Stimulated activated naive B cell treated with anti-CD40 and anti-IgM and Interleukin-4, amounts not matched to agents 10 μg/mL and 1 μg/mL and 100 μg/mL, for 72 hours (primary cell): ENCODE results near the gene SRD5A1.
A peak's percentile ranks its signal among the peaks of the same experiment; 100 is the strongest.

Experiments
- ATAC-seq, 2 donors: fragments of 150-1000 bp; cut with Tn5 transposase; replicated peaks; 2 replicates each; pipeline ENCODE4 v1.10.0; 2021; ENCODE audit warnings: moderate library complexity in 1 of 2
- DNase-seq: peaks from one replicate; pipeline ENCODE4 v3.0.0; 2021
- H3K27ac Mint-ChIP-seq: one replicate; pipeline ENCODE4 v1.8.0; 2022; ENCODE audit warnings: mild to moderate bottlenecking, mixed read lengths
- H3K27me3 Mint-ChIP-seq, 2 donors: one replicate each; pipeline ENCODE4 v1.8.0; 2022; ENCODE audit warnings: mixed read lengths in 2 of 2
- H3K36me3 Mint-ChIP-seq, 2 donors: one replicate each; pipeline ENCODE4 v1.8.0; 2022; ENCODE audit warnings: mixed read lengths in 2 of 2, mild to moderate bottlenecking in 1 of 2
- H3K4me1 Mint-ChIP-seq, 2 donors: one replicate each; pipeline ENCODE4 v1.8.0; 2022; ENCODE audit warnings: mixed read lengths in 2 of 2, mild to moderate bottlenecking in 1 of 2
- H3K4me3 Mint-ChIP-seq, 2 donors: one replicate each; pipeline ENCODE4 v1.8.0; 2022; ENCODE audit warnings: mild to moderate bottlenecking in 2 of 2, mixed read lengths in 2 of 2, moderate library complexity in 1 of 2
- H3K9me3 Mint-ChIP-seq, 2 donors: one replicate each; pipeline ENCODE4 v1.8.0; 2022; ENCODE audit warnings: mixed read lengths in 2 of 2, mild to moderate bottlenecking in 1 of 2

Gene SRD5A1

GRCh38 chr5:6615034-6615815, 18.0 kb upstream of the SRD5A1 start:
- no peak for DNase-seq
- Mint-ChIP-seq H3K4me3 (no peak overlapping the region), H3K27ac (no peak overlapping the region), H3K4me1 (peaks cover 16 to 27% of the 10 kb centered on the region in 2 donors), H3K27me3 (no peaks in the 10 kb centered on the region), H3K36me3 (peaks cover 53 to 70% of the 10 kb centered on the region in 2 donors), H3K9me3 (no peaks in the 10 kb centered on the region)
- ATAC-seq, result no peak

- Mint-ChIP-seq H3K36me3 (peaks cover 55 to 72% of the 10 kb centered on the region in 2 donors), H3K4me3 (no peak overlapping the region), H3K4me1 (peaks cover 14 to 27% of the 10 kb centered on the region in 2 donors), H3K27me3 (no peaks in the 10 kb centered on the region), H3K27ac (no peak overlapping the region), H3K9me3 (no peaks in the 10 kb centered on the region)
- no peak for DNase-seq
- no peak for ATAC-seq
Measured at GRCh38 chr5:6616632-6617031, 16.6 kb upstream of the SRD5A1 start.

- Mint-ChIP-seq H3K27ac (no peak overlapping the region), H3K36me3 (peaks cover 59 to 68% of the 10 kb centered on the region in 2 donors), H3K4me1 (peaks cover 4 to 10% of the 10 kb centered on the region in 2 donors)
Measured at GRCh38 chr5:6623228-6623627, 10.0 kb upstream of the SRD5A1 start.

GRCh38 chr5:6623941-6624340, 9.3 kb upstream of the SRD5A1 start:
- H3K4me1 Mint-ChIP-seq, result peaks cover 5 to 10% of the 10 kb centered on the region in 2 donors
- H3K9me3 Mint-ChIP-seq, result peaks cover 8 to 10% of the 10 kb centered on the region in 2 donors
- H3K27me3 Mint-ChIP-seq, result no peaks in the 10 kb centered on the region
- DNase-seq (no peak), ATAC-seq (no peak)
- no peak overlapping the region for H3K27ac Mint-ChIP-seq
- peaks cover 57 to 64% of the 10 kb centered on the region in 2 donors for H3K36me3 Mint-ChIP-seq
- H3K4me3 Mint-ChIP-seq, result no peak overlapping the region

More at GRCh38 chr5:6623228-6623627, 10.0 kb upstream of the SRD5A1 start:
- ATAC-seq (no peak), DNase-seq (no peak)
- Mint-ChIP-seq H3K9me3 (peaks cover 8 to 10% of the 10 kb centered on the region in 2 donors), H3K4me3 (no peak overlapping the region), H3K27me3 (no peaks in the 10 kb centered on the region)

GRCh38 chr5:6626508-6626907, 6.7 kb upstream of the SRD5A1 start:
- Mint-ChIP-seq H3K36me3 (peaks cover 57 to 74% of the 10 kb centered on the region in 2 donors), H3K27me3 (no peaks in the 10 kb centered on the region), H3K9me3 (peaks cover 8 to 10% of the 10 kb centered on the region in 2 donors), H3K4me3 (no peak overlapping the region), H3K27ac (no peak overlapping the region), H3K4me1 (peaks cover 19 to 28% of the 10 kb centered on the region in 2 donors)
- DNase-seq (no peak), ATAC-seq (no peak)

- Mint-ChIP-seq H3K4me1 (peaks cover 21 to 29% of the 10 kb centered on the region in 2 donors), H3K27me3 (no peaks in the 10 kb centered on the region), H3K36me3 (peaks cover 28 to 39% of the 10 kb centered on the region in 2 donors), H3K27ac (no peak overlapping the region), H3K9me3 (no peaks in the 10 kb centered on the region), H3K4me3 (peak overlapping the region; percentile 67 to 93)
- no peak for DNase-seq
- ATAC-seq, result no peak
Measured at GRCh38 chr5:6631441-6631840, 1.8 kb upstream of the SRD5A1 start.

GRCh38 chr5:6632324-6632887, 834 bp upstream of the SRD5A1 start:
- DNase-seq, result peak; percentile 3
- no peaks in the 10 kb centered on the region for H3K9me3 Mint-ChIP-seq
- H3K4me3 Mint-ChIP-seq, result peak overlapping the region; percentile 93
- H3K4me1 Mint-ChIP-seq, result peaks cover 24 to 35% of the 10 kb centered on the region in 2 donors
- peaks cover 31 to 46% of the 10 kb centered on the region in 2 donors for H3K36me3 Mint-ChIP-seq
- peak; percentile 38 to 39 for ATAC-seq
- H3K27ac Mint-ChIP-seq, result peak overlapping the region; percentile 99
- no peaks in the 10 kb centered on the region for H3K27me3 Mint-ChIP-seq

- no peaks in the 10 kb centered on the region for H3K9me3 Mint-ChIP-seq
- H3K27me3 Mint-ChIP-seq, result no peaks in the 10 kb centered on the region
- DNase-seq (peak; percentile 4), ATAC-seq (peak; percentile 60 to 63)
- H3K4me3 Mint-ChIP-seq, result peak overlapping the region; percentile 93
- peaks cover 27 to 35% of the 10 kb centered on the region in 2 donors for H3K4me1 Mint-ChIP-seq
- peak overlapping the region; percentile 99 for H3K27ac Mint-ChIP-seq
- H3K36me3 Mint-ChIP-seq, result peaks cover 36 to 55% of the 10 kb centered on the region in 2 donors
Measured at GRCh38 chr5:6633469-6634245, 417 bp downstream of the SRD5A1 start.

GRCh38 chr5:6634306-6634705, 1.1 kb downstream of the SRD5A1 start:
- Mint-ChIP-seq H3K36me3 (peaks cover 36 to 54% of the 10 kb centered on the region in 2 donors), H3K27me3 (no peaks in the 10 kb centered on the region), H3K9me3 (no peaks in the 10 kb centered on the region), H3K4me1 (peaks cover 27 to 33% of the 10 kb centered on the region in 2 donors), H3K4me3 (peak overlapping the region; percentile 93), H3K27ac (peak overlapping the region; percentile 94)
- no peak for ATAC-seq
- DNase-seq, result no peak

GRCh38 chr5:6634788-6635430, 1.7 kb downstream of the SRD5A1 start:
- no peak for ATAC-seq
- Mint-ChIP-seq H3K9me3 (no peaks in the 10 kb centered on the region), H3K36me3 (peaks cover 34 to 48% of the 10 kb centered on the region in 2 donors), H3K4me3 (peak overlapping the region in 1 of 2 donors; percentile 93), H3K4me1 (peaks cover 25 to 27% of the 10 kb centered on the region in 2 donors), H3K27ac (no peak overlapping the region), H3K27me3 (no peaks in the 10 kb centered on the region)
- no peak for DNase-seq

GRCh38 chr5:6636293-6636692, 3.1 kb downstream of the SRD5A1 start:
- H3K4me3 Mint-ChIP-seq, result no peak overlapping the region
- DNase-seq, result no peak
- H3K4me1 Mint-ChIP-seq, result peaks cover 14 to 17% of the 10 kb centered on the region in 2 donors
- no peak for ATAC-seq
- H3K27ac Mint-ChIP-seq, result no peak overlapping the region
- H3K36me3 Mint-ChIP-seq, result peaks cover 28 to 41% of the 10 kb centered on the region in 2 donors
- H3K9me3 Mint-ChIP-seq, result no peaks in the 10 kb centered on the region
- H3K27me3 Mint-ChIP-seq, result no peaks in the 10 kb centered on the region

- peaks cover 10 to 15% of the 10 kb centered on the region in 2 donors for H3K4me1 Mint-ChIP-seq
- ATAC-seq, result no peak
- H3K27ac Mint-ChIP-seq, result no peak overlapping the region
- no peak for DNase-seq
- H3K27me3 Mint-ChIP-seq, result no peaks in the 10 kb centered on the region
- no peak overlapping the region for H3K4me3 Mint-ChIP-seq
- H3K9me3 Mint-ChIP-seq, result no peaks in the 10 kb centered on the region
- peaks cover 26 to 40% of the 10 kb centered on the region in 2 donors for H3K36me3 Mint-ChIP-seq
Measured at GRCh38 chr5:6637022-6637421, 3.8 kb downstream of the SRD5A1 start.

- ATAC-seq (no peak), DNase-seq (no peak)
- H3K27me3 Mint-ChIP-seq, result no peaks in the 10 kb centered on the region
- H3K36me3 Mint-ChIP-seq, result peaks cover 25 to 35% of the 10 kb centered on the region in 2 donors
- H3K27ac Mint-ChIP-seq, result peak overlapping the region; percentile 5
- no peaks in the 10 kb centered on the region for H3K9me3 Mint-ChIP-seq
- peaks cover 10 to 12% of the 10 kb centered on the region in 2 donors for H3K4me1 Mint-ChIP-seq
- no peak overlapping the region for H3K4me3 Mint-ChIP-seq
Measured at GRCh38 chr5:6637590-6637989, 4.3 kb downstream of the SRD5A1 start.

GRCh38 chr5:6638236-6638635, 5.0 kb downstream of the SRD5A1 start:
- DNase-seq, result no peak
- H3K4me1 Mint-ChIP-seq, result peaks cover 10 to 12% of the 10 kb centered on the region in 2 donors
- ATAC-seq, result no peak
- no peak overlapping the region for H3K27ac Mint-ChIP-seq
- H3K9me3 Mint-ChIP-seq, result no peaks in the 10 kb centered on the region
- H3K36me3 Mint-ChIP-seq, result peaks cover 23 to 39% of the 10 kb centered on the region in 2 donors
- H3K4me3 Mint-ChIP-seq, result no peak overlapping the region
- H3K27me3 Mint-ChIP-seq, result no peaks in the 10 kb centered on the region
